ENCODE measurements around the gene ZNF100.

- TF ChIP-seq CTCF (IDR thresholded peaks at IDR 0.05) = no peak
- TF ChIP-seq CREB1 (CRISPR knock-in tag; IDR thresholded peaks at IDR 0.05) = no peak
- no peak for TF ChIP-seq PRRX2 (CRISPR knock-in tag; IDR thresholded peaks at IDR 0.05)
- no peak for TF ChIP-seq SOX15 (CRISPR knock-in tag; IDR thresholded peaks at IDR 0.05)
- TF ChIP-seq ATF2 (CRISPR knock-in tag; IDR thresholded peaks at IDR 0.05; ENCODE audit: borderline replicate concordance, low read depth) = no peak
- TF ChIP-seq ZBTB43 (CRISPR knock-in tag; IDR thresholded peaks at IDR 0.05) = no peak
- no peak for TF ChIP-seq USF1 (CRISPR knock-in tag; IDR thresholded peaks at IDR 0.05)
- TF ChIP-seq TEAD4 (CRISPR knock-in tag; IDR thresholded peaks at IDR 0.05) = no peak
- TF ChIP-seq ESRRA (CRISPR knock-in tag; IDR thresholded peaks at IDR 0.05; ENCODE audit: borderline replicate concordance) = no peak
- no peak for TF ChIP-seq TEAD1 (CRISPR knock-in tag; IDR thresholded peaks at IDR 0.05)
- TF ChIP-seq ZSCAN18 (CRISPR knock-in tag; IDR thresholded peaks at IDR 0.05) = no peak
- no peak for TF ChIP-seq ZBTB21 (CRISPR knock-in tag; IDR thresholded peaks at IDR 0.05; ENCODE audit: borderline replicate concordance)
- no peak for TF ChIP-seq ZNF121 (CRISPR knock-in tag; IDR thresholded peaks at IDR 0.05)
Observed at GRCh38 chr19:21765151-21765550, 2.2 kb downstream of the ZNF100 start.

All from WTC11 (cell line).